Neural progenitor cell (in vitro differentiated cells): ENCODE data around the gene EYS.

ENCODE experiments used
- EZH2 ChIP-seq: fragments of 200-600 bp; sonication (generic); IDR thresholded peaks from 2 replicates; pipeline ENCODE4 v1.6.1; 2017; ENCODE audit warnings: antibody characterized with exemption, mild to moderate bottlenecking, moderate library complexity
- TF ChIP-seq, protein P1 (sequence below): fragments of 200-600 bp; sonication (generic); IDR thresholded peaks from 2 replicates; pipeline ENCODE4 v1.5.1; 2017; ENCODE audit warnings: antibody characterized with exemption, mild to moderate bottlenecking

DNA sequence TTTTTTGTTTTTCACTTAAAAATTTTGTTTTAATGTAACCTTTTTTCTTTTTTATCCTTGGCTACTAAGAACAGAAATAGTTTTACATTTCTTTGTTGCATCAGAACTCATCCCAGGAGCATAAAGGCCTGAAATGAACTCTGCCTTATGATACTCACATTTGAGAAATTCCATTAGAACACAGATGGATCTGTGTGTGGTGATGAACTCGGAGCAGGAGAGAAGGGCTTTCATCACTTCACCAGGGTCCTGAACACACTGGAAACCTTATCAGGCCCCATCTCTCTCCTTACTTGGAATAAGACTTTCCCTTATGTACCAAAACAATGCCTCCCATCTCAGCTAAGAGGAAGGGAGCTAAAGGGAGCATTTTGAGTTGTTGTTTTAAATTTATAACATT, 1932.1 kb downstream of the EYS start:
- TF ChIP-seq, protein P1, sequence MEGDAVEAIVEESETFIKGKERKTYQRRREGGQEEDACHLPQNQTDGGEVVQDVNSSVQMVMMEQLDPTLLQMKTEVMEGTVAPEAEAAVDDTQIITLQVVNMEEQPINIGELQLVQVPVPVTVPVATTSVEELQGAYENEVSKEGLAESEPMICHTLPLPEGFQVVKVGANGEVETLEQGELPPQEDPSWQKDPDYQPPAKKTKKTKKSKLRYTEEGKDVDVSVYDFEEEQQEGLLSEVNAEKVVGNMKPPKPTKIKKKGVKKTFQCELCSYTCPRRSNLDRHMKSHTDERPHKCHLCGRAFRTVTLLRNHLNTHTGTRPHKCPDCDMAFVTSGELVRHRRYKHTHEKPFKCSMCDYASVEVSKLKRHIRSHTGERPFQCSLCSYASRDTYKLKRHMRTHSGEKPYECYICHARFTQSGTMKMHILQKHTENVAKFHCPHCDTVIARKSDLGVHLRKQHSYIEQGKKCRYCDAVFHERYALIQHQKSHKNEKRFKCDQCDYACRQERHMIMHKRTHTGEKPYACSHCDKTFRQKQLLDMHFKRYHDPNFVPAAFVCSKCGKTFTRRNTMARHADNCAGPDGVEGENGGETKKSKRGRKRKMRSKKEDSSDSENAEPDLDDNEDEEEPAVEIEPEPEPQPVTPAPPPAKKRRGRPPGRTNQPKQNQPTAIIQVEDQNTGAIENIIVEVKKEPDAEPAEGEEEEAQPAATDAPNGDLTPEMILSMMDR, result no peak
- TF ChIP-seq EZH2, result no peak
